Measurements from ENCODE around the gene DOLPP1. TPM values are rescaled to one million over a fixed set of nuclear protein-coding genes. Genes with fewer than 3 reads are reported as not detected.

DOLPP1 gene
- total and polyA plus RNA-seq, 3 donors from 2014 or later, result 14.0 to 17.9 (median 14.4) TPM

- 60 to 77% methylated on average over 13 to 16 of the region's 16 CpGs for WGBS, 2 donors
- Histone ChIP-seq H3K4me1 (peaks cover 44% of the 10 kb centered on the region), H3K9me3 (no peaks in the 10 kb centered on the region), H3K27me3 (no peaks in the 10 kb centered on the region), H3K36me3 (ENCODE audit: low read depth, missing control alignments) (no peaks in the 10 kb centered on the region), H3K27ac (peak overlapping the region in 1 of 2 donors; percentile 98), H3K4me3 (no peak overlapping the region)
- intact Hi-C loops (cut with DNase I; ENCODE audit: low total_unique reads), result loop anchor here (5.0 to 10.0 kb wide), 2 partner anchors 471 to 648 kb away; no protein-coding TSS in a partner anchor
- TF ChIP-seq CTCF (IDR thresholded peaks at IDR 0.05), result no peak
- TF ChIP-seq POLR2A (IDR thresholded peaks at IDR 0.05), result no peak
- no peak for DNase-seq
These were observed 55.6 kb downstream of the DOLPP1 start for GRCh38 chr9:129136446-129137035.

- H3K27me3 ChIP-seq, result no peaks in the 10 kb centered on the region
- H3K4me3 ChIP-seq, result no peak overlapping the region
- no peaks in the 10 kb centered on the region for H3K36me3 ChIP-seq (ENCODE audit: low read depth, missing control alignments)
- H3K9me3 ChIP-seq, result no peaks in the 10 kb centered on the region
- peak overlapping the region; percentile 96 to 98 for H3K27ac ChIP-seq
- DNase-seq, result no peak
- peaks cover 54% of the 10 kb centered on the region for H3K4me1 ChIP-seq
- intact Hi-C loops (cut with DNase I; ENCODE audit: low total_unique reads), result loop anchor here (5.0 to 10.0 kb wide), 2 partner anchors 470 to 647 kb away; no protein-coding TSS in a partner anchor
- 75 to 77% methylated on average over 16 to 19 of the region's 19 CpGs for WGBS, 2 donors
- TF ChIP-seq POLR2A (IDR thresholded peaks at IDR 0.05) (no peak), CTCF (IDR thresholded peaks at IDR 0.05) (no peak)
These were observed 56.6 kb downstream of the DOLPP1 start for GRCh38 chr9:129137292-129138143.

GRCh38 chr9:129138144-129138462 is 57.2 kb downstream of the DOLPP1 start:
- Histone ChIP-seq H3K27ac (peak overlapping the region; percentile 96 to 98), H3K9me3 (no peaks in the 10 kb centered on the region), H3K4me3 (no peak overlapping the region), H3K27me3 (no peaks in the 10 kb centered on the region), H3K36me3 (ENCODE audit: low read depth, missing control alignments) (no peaks in the 10 kb centered on the region), H3K4me1 (peaks cover 60% of the 10 kb centered on the region)
- intact Hi-C loops (cut with DNase I; ENCODE audit: low total_unique reads), result loop anchor here (5.0 to 10.0 kb wide), 2 partner anchors 469 to 647 kb away; no protein-coding TSS in a partner anchor
- DNase-seq, result no peak
- WGBS, 2 donors, result 73 to 87% methylated on average over 7 to 9 of the region's 9 CpGs
- TF ChIP-seq CTCF (IDR thresholded peaks at IDR 0.05), result no peak
- no peak for TF ChIP-seq POLR2A (IDR thresholded peaks at IDR 0.05)

GRCh38 chr9:129138476-129139232 is 57.7 kb downstream of the DOLPP1 start:
- Histone ChIP-seq H3K9me3 (no peaks in the 10 kb centered on the region), H3K4me3 (no peak overlapping the region), H3K27ac (peak overlapping the region; percentile 96 to 98), H3K36me3 (ENCODE audit: low read depth, missing control alignments) (no peaks in the 10 kb centered on the region), H3K27me3 (no peaks in the 10 kb centered on the region), H3K4me1 (peaks cover 66% of the 10 kb centered on the region)
- 23 to 34% methylated on average over 16 to 21 of the region's 21 CpGs for WGBS, 2 donors
- no peak for TF ChIP-seq POLR2A (IDR thresholded peaks at IDR 0.05)
- TF ChIP-seq CTCF (IDR thresholded peaks at IDR 0.05), result no peak
- DNase-seq, result peak; percentile 65
- intact Hi-C loops (cut with DNase I; ENCODE audit: low total_unique reads), result loop anchor here (5.0 to 10.0 kb wide), 2 partner anchors 469 to 646 kb away; no protein-coding TSS in a partner anchor

All from testis (tissue), 3 donors.